SU-DHL-6 (cell line): ENCODE data around the gene ADA.

ENCODE experiments used
- H2AFZ ChIP-seq: fragments of 200-600 bp; sonication (generic); 2 replicates; pipeline ENCODE4 v1.6.1; 2014; ENCODE audit warnings: low read depth, mild to moderate bottlenecking, moderate library complexity, mixed read lengths, antibody characterized with exemption, low read length; ENCODE audit not compliant: severe bottlenecking
- H3F3A ChIP-seq: fragments of 200-600 bp; shearing (Covaris generic); 2 replicates; pipeline ENCODE4 v1.6.0; 2016; ENCODE audit warnings: antibody characterized with exemption, mild to moderate bottlenecking; ENCODE audit not compliant: insufficient read depth
- H3K27ac ChIP-seq: fragments of 200-600 bp; sonication (generic); 2 replicates; pipeline ENCODE4 v1.5.1; 2016; ENCODE audit warnings: low read depth, mild to moderate bottlenecking, low read length, moderate library complexity, mixed read lengths
- H3K27me3 ChIP-seq: fragments of 200-600 bp; sonication (generic), shearing (Covaris generic); 2 replicates; pipeline ENCODE4 v1.6.0; 2014; ENCODE audit warnings: mild to moderate bottlenecking, low read length
- H3K36me3 ChIP-seq: fragments of 200-600 bp; sonication (generic); 2 replicates; pipeline ENCODE4 v1.6.1; 2014; ENCODE audit warnings: mild to moderate bottlenecking, low read length, mixed read lengths
- H3K4me2 ChIP-seq: fragments of 300-600, 200-600 bp; shearing (Covaris generic), sonication (generic); 2 replicates; pipeline ENCODE4 v1.6.0; 2014; ENCODE audit warnings: low read length, low read depth, mild to moderate bottlenecking; ENCODE audit not compliant: poor library complexity, severe bottlenecking
- H3K4me3 ChIP-seq: fragments of 200-600 bp; sonication (generic); 2 replicates; pipeline ENCODE4 v1.5.1; 2014; ENCODE audit warnings: antibody characterized with exemption, low read length, mild to moderate bottlenecking, mixed read lengths; ENCODE audit not compliant: insufficient read depth, poor library complexity, severe bottlenecking
- H3K79me2 ChIP-seq: fragments of 200-600 bp; sonication (generic); 2 replicates; pipeline ENCODE4 v1.6.1; 2014; ENCODE audit warnings: mild to moderate bottlenecking, low read length, moderate library complexity; ENCODE audit not compliant: insufficient read depth
- H3K9ac ChIP-seq: fragments of 200-600 bp; sonication (generic); 2 replicates; pipeline ENCODE4 v1.7.0; 2014; ENCODE audit warnings: mild to moderate bottlenecking, low read length
- H3K9me2 ChIP-seq: fragments of 200-600 bp; sonication (generic); replicated peaks from 2 replicates; pipeline ENCODE4 v1.6.1; 2014; ENCODE audit warnings: low read length; ENCODE audit not compliant: insufficient read depth
- H3K9me3 ChIP-seq: fragments of 200-600 bp; sonication (generic); 2 replicates; pipeline ENCODE4 v1.6.1; 2014; ENCODE audit warnings: low read length, mixed read lengths; ENCODE audit not compliant: insufficient read depth
- H4K20me1 ChIP-seq: fragments of 200-600 bp; sonication (generic); 2 replicates; pipeline ENCODE4 v1.6.1; 2014; ENCODE audit warnings: low read depth, mild to moderate bottlenecking, antibody characterized with exemption, low read length, moderate library complexity, mixed read lengths
- CTCF ChIP-seq: fragments of 200-600 bp; sonication (generic); IDR thresholded peaks from one replicate; pipeline ENCODE4 v1.5.1; 2017; ENCODE audit warnings: antibody characterized with exemption, mild to moderate bottlenecking, low read length, moderate library complexity; ENCODE audit not compliant: insufficient read depth, poor library complexity, severe bottlenecking
- EZH2phosphoT487 ChIP-seq: fragments of 200-600 bp; sonication (generic), shearing (Covaris generic); conservative IDR thresholded peaks from 2 replicates; pipeline ENCODE4 v1.6.1; 2018; ENCODE audit warnings: mild to moderate bottlenecking, antibody characterized with exemption, low read length, moderate library complexity, mixed read lengths

ADA gene

GRCh38 chr20:44600301-44600700 is 51.2 kb downstream of the ADA start:
- H3K79me2 ChIP-seq, result peaks cover 9% of the 10 kb centered on the region; the same call in 1 of the 2 replicates

GRCh38 chr20:44599715-44600114 is 51.8 kb downstream of the ADA start:
- peaks cover 5% of the 10 kb centered on the region for H3F3A ChIP-seq
- no peaks in the 10 kb centered on the region for H3K9me3 ChIP-seq
- H4K20me1 ChIP-seq, result no peaks in the 10 kb centered on the region
- peak overlapping the region; percentile 51 for H3K27ac ChIP-seq
- no peaks in the 10 kb centered on the region for H3K36me3 ChIP-seq
- peak overlapping the region; percentile 7 for H3K4me2 ChIP-seq
- peaks cover 14% of the 10 kb centered on the region; the same call in 1 of the 2 replicates for H3K79me2 ChIP-seq
- H3K9ac ChIP-seq, result no peak overlapping the region
- H2AFZ ChIP-seq, result no peak overlapping the region
- H3K4me3 ChIP-seq, result no peak overlapping the region
- H3K27me3 ChIP-seq, result no peaks in the 10 kb centered on the region
- H3K9me2 ChIP-seq, result no peaks in the 10 kb centered on the region
- TF ChIP-seq EZH2phosphoT487 (no peak), CTCF (no peak)

More at GRCh38 chr20:44600301-44600700, 51.2 kb downstream of the ADA start:
- Histone ChIP-seq H3K9me2 (no peaks in the 10 kb centered on the region), H3K4me3 (no peak overlapping the region), H3K9me3 (no peaks in the 10 kb centered on the region), H3K9ac (no peak overlapping the region), H3K36me3 (no peaks in the 10 kb centered on the region), H3K27ac (peak overlapping the region; percentile 51), H3F3A (peaks cover 5% of the 10 kb centered on the region), H3K27me3 (no peaks in the 10 kb centered on the region), H2AFZ (no peak overlapping the region), H3K4me2 (peak overlapping the region; percentile 7), H4K20me1 (no peaks in the 10 kb centered on the region)
- TF ChIP-seq CTCF (no peak), EZH2phosphoT487 (no peak)

GRCh38 chr20:44598423-44599305 is 52.8 kb downstream of the ADA start:
- Histone ChIP-seq H4K20me1 (no peaks in the 10 kb centered on the region), H2AFZ (no peak overlapping the region), H3K4me3 (no peak overlapping the region), H3K9me3 (no peaks in the 10 kb centered on the region), H3K27ac (peak overlapping the region; percentile 33), H3K9me2 (no peaks in the 10 kb centered on the region), H3K27me3 (no peaks in the 10 kb centered on the region), H3K79me2 (peaks cover 23% of the 10 kb centered on the region), H3K36me3 (no peaks in the 10 kb centered on the region), H3F3A (0 out of 2 replicates have a peak, but pooled peaks cover 5% of the 10 kb centered on the region), H3K9ac (peak overlapping the region; percentile 14; the same call in 1 of the 2 replicates), H3K4me2 (peak overlapping the region; percentile 22)
- no peak for TF ChIP-seq EZH2phosphoT487
- TF ChIP-seq CTCF, result no peak
